ENCODE results near the gene FLT3LG. TPM values are rescaled to one million over a fixed set of nuclear protein-coding genes. Genes with fewer than 3 reads are reported as not detected.

Gene FLT3LG
- total RNA-seq, 1 donor from 2014 or later: 17.7 TPM

- ATAC-seq (ENCODE audit: low read depth) (no peak), DNase-seq (no peak)
- Mint-ChIP-seq H3K27ac (no peak overlapping the region), H3K36me3 (ENCODE audit: low read depth) (peaks cover 41% of the 10 kb centered on the region), H3K4me1 (peaks cover 9% of the 10 kb centered on the region), H3K27me3 (no peaks in the 10 kb centered on the region), H3K4me3 (no peak overlapping the region), H3K9me3 (no peaks in the 10 kb centered on the region)
- no peak for TF ChIP-seq CTCF (IDR thresholded peaks at IDR 0.05)
- ChIA-PET POLR2A (interaction anchor here (0.6 to 11.0 kb wide), 3 partner anchors 12 to 124 kb away, joined by 4 to 193 read pairs (median 5); partner anchors contain the start of genes ALDH16A1 and PIH1D1), CTCF (no interaction called here)
- intact Hi-C loops (cut with micrococcal nuclease): no loop called here
These were observed 9.9 kb upstream of the FLT3LG start for GRCh38 chr19:49463960-49464740.

GRCh38 chr19:49465371-49465770 is 8.6 kb upstream of the FLT3LG start:
- H3K9me3 Mint-ChIP-seq: no peaks in the 10 kb centered on the region
- intact Hi-C loops (cut with micrococcal nuclease): no loop called here
- no peak overlapping the region for H3K4me3 Mint-ChIP-seq
- H3K27me3 Mint-ChIP-seq: no peaks in the 10 kb centered on the region
- CTCF ChIA-PET: no interaction called here
- TF ChIP-seq CTCF (IDR thresholded peaks at IDR 0.05): no peak
- no peak for DNase-seq
- POLR2A ChIA-PET: interaction anchor here (0.6 to 11.0 kb wide), 3 partner anchors 13 to 687 kb away, joined by 4 to 193 read pairs (median 8); partner anchors contain the start of genes ALDH16A1 and PIH1D1
- no peak for ATAC-seq (ENCODE audit: low read depth)
- no peak overlapping the region for H3K27ac Mint-ChIP-seq
- H3K36me3 Mint-ChIP-seq (ENCODE audit: low read depth): peaks cover 31% of the 10 kb centered on the region
- H3K4me1 Mint-ChIP-seq: peaks cover 20% of the 10 kb centered on the region

- peak overlapping the region; percentile 97 for H3K27ac Mint-ChIP-seq
- intact Hi-C loops (cut with micrococcal nuclease): loop anchor here (2.0 kb wide), 1 partner anchor 19 kb away; the partner anchor contains the start of gene RPL13A
- no peak for TF ChIP-seq CTCF (IDR thresholded peaks at IDR 0.05)
- peaks cover 26% of the 10 kb centered on the region for H3K36me3 Mint-ChIP-seq (ENCODE audit: low read depth)
- H3K27me3 Mint-ChIP-seq: no peaks in the 10 kb centered on the region
- H3K4me3 Mint-ChIP-seq: no peak overlapping the region
- DNase-seq (no peak), ATAC-seq (ENCODE audit: low read depth) (no peak)
- POLR2A ChIA-PET: interaction anchor here (0.9 to 11.0 kb wide), 2 partner anchors 16 to 77 kb away, joined by 4 to 193 read pairs; partner anchors contain the start of genes ALDH16A1 and PIH1D1
- no peaks in the 10 kb centered on the region for H3K9me3 Mint-ChIP-seq
- CTCF ChIA-PET: interaction anchor here (1.3 kb wide), 1 partner anchor 16 kb away, joined by 4 read pairs; the partner anchor contains the start of gene PIH1D1
- H3K4me1 Mint-ChIP-seq: peaks cover 39% of the 10 kb centered on the region
These were observed 5.8 kb upstream of the FLT3LG start for GRCh38 chr19:49468199-49468598.

GRCh38 chr19:49468746-49469447 is 5.1 kb upstream of the FLT3LG start:
- ATAC-seq (ENCODE audit: low read depth) (peak; percentile 76), DNase-seq (peak; percentile 72)
- POLR2A ChIA-PET: interaction anchor here (0.6 to 11.0 kb wide), 12 partner anchors 15 to 402 kb away, joined by 3 to 193 read pairs (median 8); partner anchors contain the start of genes ALDH16A1, CD37, NOSIP and PIH1D1
- H3K4me1 Mint-ChIP-seq: peaks cover 46% of the 10 kb centered on the region
- no peaks in the 10 kb centered on the region for H3K27me3 Mint-ChIP-seq
- no peaks in the 10 kb centered on the region for H3K9me3 Mint-ChIP-seq
- peaks cover 23% of the 10 kb centered on the region for H3K36me3 Mint-ChIP-seq (ENCODE audit: low read depth)
- no peak for TF ChIP-seq CTCF (IDR thresholded peaks at IDR 0.05)
- CTCF ChIA-PET: interaction anchor here (0.7 to 2.5 kb wide), 7 partner anchors 10 to 202 kb away, joined by 3 to 22 read pairs (median 5); partner anchors contain the start of genes PIH1D1 and SLC17A7
- peak overlapping the region; percentile 61 for H3K4me3 Mint-ChIP-seq
- intact Hi-C loops (cut with micrococcal nuclease): loop anchor here (1.0 to 2.0 kb wide), 4 partner anchors 16 to 171 kb away; partner anchors contain the start of genes ALDH16A1, RPL13A, RPS11 and RRAS
- peak overlapping the region; percentile 97 for H3K27ac Mint-ChIP-seq

Measured in activated B cell treated with CpG ODN at 0.5 μM for 24 hours (primary cell).